HG02852 (cell line): Measurements from ENCODE around the gene STAC3.
"Not testable (repeated sequence)": the region's sequence is repeated elsewhere in the genome, so short reads cannot be mapped to it uniquely, and the experiment has no call there.

Experiments used
- ATAC-seq: cut with Tn5 transposase; IDR thresholded peaks from one replicate; pipeline ENCODE4 v1.9.1; 2021; ENCODE audit warnings: mild to moderate bottlenecking, moderate library complexity; ENCODE audit not compliant: unreplicated experiment

STAC3 gene

DNA sequence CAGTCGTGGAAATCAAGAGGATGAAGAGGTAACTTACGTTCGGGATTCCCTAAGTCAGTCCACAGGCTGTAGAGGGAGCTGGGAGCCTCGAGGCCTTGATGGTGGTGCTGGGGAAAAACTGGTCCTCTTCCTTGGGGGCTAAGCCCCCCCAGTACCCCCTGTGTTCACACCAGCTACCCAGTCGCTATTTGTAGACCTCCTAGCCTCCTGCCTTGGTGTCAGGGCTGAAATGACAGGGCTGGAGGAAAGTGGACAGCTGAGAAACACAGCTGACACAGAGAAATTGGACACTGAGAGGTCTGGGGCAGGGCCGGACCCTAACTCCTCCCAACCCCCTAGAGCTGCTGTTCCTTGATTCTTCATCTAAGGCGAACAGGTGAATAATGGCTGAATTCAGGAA lies at the start of gene STAC3:
Gene STAC3, minus strand, starts transcription at position 232 of the 400 bp plus-strand sequence. CDS start 1,551 bp downstream, outside the sequence.
- no peak for ATAC-seq

DNA sequence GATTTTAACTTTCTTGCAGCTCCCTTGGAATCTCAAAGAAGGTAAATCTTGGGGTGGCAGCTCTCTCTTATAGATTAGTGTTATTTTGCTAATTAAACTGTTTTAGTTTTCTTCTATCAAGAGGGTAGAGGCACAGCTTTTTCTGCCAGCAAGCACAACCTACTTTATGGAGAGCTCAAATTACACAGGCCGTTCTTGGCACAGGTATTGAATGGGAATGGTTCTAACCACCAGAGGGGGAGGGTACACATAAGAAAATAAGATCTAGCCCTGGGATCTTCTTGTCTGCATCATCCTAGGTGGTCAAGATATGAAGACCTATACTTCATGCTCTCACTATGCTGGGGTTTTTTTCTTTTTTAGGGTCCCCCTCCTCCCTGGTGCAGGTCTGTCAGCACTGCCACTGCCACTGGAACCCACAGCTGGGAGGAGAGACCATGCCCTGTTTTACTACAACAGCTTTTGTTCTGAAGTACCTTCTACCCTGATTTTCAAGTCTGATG lies 48.6 kb upstream of the STAC3 start:
- ATAC-seq: no peak

DNA sequence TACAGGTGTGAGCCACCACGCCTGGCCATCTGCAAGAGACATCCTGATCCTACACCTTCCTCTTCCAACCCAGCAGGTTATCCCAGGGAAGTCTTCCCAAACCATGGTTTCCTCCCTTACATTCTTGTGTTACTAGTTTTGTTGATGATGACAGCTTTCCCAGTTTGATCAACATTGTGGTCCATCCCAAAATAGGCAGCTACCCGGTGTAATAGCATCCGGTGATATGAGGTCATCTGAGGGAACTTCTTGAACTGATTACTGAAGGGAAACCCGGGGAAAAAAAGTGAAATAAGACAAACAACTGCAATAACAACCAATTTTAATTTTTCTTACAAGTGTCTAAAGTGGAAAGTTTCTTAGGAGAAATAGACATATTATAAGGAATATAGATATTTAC lies 45.3 kb upstream of the STAC3 start:
- ATAC-seq: no peak

DNA sequence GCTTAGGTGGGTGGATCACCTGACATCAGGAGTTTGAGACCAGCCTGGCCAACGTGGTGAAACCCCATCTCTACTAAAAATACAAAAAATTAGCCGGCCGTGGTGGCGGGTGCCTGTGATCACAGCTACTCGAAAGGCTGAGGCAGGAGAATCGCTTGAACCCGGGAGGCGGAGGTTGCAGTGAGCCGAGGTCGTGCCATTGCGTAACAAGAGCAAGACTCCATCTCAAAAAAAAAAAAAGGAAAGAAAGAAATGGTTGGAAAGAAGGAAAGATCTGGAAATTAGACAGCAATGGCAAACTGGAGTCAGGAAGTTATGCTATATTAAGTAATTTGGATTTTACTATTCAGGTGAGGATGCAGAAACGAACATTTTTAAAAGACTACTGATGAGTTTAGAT lies 31.1 kb upstream of the STAC3 start:
- not testable (repeated sequence) for ATAC-seq

DNA sequence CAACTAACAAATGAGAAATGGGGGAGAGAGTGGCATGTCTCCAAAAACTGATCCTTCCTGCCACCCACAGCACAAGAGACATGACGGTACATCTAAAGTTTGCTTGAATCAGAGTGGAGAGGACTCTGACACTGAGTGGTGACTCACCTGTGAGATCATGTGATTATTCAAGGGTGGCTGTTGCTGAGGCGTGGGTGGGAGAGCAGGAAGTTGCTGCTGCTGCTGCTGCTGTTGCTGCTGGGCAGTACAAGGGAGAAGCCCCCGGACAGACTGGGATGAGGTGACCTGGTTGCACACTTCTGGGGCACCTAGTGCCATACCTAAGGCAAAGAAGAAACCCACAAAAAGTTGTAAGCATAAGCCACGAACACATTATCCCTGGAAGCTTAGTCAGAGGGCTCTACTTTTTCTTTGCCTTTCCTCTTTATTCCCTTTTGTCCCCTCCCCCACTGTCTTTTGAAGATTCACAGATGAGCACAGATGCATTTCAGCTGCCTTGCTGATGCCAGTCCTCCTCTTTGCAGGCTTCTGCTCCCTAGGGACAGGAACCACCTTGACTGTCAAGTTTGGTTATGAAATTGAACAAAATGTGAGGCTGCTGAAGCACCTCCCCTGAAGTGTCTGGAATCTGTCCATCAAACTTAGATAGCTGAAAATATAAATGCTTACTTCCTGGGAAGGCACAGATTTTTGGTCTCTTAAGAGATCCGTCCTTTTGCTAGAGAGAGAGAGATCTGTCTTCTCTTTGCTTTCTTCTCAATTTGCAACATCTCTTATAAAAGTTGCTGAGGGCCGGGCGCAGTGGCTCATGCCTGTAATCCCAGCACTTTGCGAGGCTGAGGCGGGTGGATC lies 29.4 kb upstream of the STAC3 start:
- peak; percentile 97 for ATAC-seq

DNA sequence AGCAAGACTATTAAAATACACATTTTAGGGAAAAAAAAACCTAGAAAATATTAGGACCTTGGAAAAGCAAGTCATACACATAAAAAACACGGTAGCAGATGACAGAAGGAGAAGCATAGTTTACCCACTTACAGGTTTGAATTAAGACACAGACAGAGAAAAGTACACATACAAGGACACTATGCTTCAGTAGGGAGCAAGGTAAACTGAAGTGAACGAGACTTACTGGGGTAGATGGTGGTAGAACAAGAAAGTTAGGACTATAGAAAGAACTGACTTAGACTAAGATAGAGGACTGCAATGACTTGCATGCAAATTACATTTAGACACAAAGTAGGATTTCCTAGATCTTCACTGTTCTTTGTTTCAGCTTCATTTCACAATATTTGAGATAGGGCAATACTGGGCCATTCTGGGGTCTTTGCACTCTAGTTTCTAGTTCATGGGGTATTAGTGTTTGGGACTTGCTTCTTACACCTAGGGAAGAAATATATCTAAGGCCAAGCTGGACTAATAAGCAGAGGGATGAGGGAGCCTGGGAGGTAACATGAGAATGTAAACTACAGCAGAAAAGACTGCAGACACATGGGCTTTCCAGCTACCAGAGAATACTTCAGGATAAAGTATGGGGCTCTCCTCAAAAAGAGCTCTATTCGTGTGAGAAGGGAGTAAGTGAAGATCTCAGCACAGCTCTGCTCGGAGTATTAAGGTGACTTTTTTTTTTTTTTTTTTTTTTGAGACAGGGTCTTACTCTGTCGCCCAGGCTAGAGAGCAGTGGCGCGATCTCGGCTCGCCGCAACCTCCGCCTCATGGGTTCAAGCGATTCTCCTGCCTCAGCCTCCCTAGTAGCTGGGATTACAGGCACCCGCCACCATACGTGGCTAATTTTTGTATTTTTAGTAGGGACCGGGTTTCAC lies 27.7 kb upstream of the STAC3 start:
- ATAC-seq: no peak

DNA sequence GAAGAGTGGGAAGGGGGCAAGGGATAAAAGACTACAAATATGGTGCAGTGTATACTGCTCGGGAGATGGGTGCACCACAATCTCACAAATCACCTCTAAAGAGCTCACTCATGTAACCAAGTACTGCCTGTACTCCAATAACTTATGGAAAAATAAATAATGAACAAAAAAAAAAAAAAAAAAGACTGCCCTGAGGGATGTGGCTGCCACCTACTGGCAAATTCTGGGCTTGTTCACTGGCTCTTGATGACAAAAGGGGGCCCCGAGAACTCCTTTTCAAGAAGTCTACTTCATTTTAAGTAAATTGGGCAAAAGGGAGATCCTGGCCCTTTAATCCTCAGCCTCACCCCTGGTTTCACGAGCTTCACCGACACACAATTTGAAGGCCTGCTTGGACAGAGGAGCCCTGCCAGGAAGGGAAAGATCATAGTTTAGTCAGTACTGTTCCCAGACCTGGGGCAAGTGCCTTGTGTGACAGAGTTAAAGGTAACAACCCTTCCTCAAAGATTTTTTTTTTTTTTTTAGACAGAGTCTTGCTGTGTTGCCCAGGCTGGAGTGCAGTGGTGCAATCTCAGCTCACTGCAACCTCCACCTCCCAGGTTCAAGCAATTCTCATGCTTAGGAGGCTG lies 26.1 kb upstream of the STAC3 start:
- ATAC-seq: no peak

DNA sequence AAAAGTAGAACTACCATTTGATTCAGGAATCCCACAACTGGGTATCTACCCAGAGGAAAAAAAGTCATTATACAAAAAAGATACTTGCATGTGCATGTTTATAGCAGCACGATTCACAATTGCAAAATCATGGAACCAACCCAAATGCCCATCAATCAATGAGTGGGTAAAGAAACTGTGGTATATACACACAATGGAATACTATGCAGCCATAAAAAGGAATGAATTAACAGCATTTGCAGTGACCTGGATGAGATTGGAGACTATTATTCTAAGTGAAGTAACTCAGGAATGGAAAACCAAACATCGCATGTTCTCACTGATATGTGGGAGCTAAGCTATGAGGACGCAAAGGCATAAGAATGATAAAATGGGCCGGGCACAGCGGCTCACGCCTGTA lies 25.2 kb upstream of the STAC3 start:
- ATAC-seq: not testable (repeated sequence)

DNA sequence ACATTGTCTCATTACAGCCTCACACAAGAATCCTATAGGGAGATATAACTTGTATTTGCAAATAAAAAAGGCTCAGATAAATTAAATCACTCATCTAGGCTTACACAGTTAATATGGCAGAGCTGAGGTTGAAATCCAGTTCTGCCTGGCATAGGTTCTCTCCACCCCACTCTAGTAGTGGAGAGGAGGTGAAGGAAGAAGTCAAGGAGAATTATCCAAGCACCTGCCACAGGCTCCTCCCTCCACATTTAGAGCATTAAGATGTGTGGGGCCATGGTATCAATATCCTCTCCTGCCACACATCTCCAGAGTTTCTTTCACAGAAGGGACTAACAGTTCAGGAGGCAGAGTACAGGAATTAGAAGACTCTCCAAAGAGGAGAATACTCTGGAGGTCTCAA lies 22.5 kb upstream of the STAC3 start:
- ATAC-seq: no peak

DNA sequence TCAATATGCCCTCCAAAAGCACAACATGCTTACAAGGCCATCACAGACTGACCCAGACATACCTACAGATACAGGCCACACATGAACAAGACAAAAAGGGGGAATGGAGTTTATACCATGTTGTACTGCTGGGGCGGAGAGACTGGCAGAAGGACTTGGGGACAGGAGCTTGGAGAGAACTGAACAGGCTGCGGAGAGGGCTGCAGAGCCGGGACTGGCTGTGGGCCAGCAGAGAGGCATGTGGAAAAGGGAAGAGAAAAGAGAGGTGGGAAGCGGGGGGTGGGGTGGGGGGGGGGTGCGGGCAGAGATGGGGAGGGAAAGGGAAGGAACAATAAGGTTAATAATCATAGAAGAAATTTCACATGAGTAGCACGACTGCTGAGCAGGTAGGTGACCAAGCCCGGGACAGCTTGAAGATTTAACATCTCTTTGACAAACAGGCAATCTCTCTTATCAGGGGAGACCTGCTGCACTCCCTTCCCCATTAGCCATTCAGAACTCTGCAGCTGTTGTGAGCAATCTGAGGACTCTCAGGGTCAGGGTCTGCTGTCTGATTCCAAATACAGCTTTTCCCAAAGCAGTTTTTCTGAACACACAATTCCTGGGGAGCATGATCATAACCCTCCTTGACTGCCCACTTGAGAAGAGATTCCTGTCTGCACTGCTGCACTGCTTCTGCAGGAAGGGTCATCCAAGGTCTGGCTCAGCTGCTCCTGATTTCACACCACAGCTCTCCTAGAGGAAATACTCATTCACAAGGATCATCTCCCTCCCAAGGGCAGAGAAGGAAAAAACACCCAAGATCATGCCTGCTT lies 21.6 kb upstream of the STAC3 start:
- ATAC-seq: no peak

DNA sequence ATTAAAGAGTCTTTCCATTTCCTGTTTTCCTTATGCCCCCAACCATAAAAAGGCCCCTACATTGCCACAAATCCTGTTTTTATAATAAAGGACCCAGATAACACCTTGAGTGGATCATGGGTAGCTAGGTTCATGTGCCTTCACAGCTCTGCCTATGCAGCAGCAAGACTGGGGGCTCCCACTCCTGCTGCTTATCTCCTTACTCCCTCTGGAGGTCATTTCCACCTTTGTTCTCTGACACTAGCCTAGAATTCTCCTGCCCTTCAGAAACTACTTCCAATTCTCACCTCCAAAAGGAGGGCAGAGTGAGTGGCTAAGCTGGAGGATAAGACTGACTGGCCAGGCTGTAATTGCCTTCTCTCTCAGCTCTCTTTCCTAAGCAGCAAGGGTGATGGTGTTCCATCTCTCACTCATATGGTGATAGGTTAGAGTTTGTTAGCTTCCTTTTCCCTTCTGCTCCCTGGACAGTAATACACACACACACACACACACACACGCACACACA lies 20.0 kb upstream of the STAC3 start:
- no peak for ATAC-seq

DNA sequence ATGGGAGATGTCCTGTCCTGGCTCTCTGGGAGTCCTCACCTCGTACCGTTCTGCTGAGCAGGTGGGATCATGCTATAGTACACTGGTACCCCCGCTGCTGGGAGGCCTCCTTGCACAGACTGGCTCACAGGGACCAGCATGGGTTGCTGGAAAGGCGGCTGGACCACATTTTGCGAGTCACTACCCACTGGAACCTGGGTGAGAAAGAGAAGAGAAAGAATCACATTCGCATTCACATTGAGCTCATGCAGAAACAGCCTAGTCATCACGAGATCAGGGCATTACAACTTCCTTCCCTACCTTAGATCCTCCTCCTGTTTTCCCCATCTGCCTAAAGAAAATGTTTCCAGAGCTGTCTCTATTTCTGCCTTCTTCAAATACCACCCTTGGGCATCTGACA lies 17.3 kb upstream of the STAC3 start:
- ATAC-seq: no peak

DNA sequence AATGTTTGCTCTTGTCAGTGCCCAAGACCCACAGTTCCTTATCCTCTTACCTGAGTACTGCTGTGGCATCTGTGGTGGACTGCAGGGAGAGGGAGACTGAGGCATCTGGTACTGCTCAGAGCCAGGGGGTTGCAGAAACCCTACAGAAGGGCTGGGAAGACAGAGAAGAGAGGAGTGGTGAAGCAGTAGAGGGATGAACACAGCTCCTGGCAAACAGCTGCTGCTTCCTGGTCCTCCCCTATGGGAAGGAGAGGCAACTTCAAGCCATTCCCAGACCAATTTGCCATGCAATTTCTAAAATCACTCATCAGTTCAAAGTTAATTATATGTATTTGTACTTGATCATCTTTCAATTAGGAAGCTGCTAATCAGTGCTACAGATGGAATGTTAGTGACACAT lies 15.7 kb upstream of the STAC3 start:
- ATAC-seq: no peak

DNA sequence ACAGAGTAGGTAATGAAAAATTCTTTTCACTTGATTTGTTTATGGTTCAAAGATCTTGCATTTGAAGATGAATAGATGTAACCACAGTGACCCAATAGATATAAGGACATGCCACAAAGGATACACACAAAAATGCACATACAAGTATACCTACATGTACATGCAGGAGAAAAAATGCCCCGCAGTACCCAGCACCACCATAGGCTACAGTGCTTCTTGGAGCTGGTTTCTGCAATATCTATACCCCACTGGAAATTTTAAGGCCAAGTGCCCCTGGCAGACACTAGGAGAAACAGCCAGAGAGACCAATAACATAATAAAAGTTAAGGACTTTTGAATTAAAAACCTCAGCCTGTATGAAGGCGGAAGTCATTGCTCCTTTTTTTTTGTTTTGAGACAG lies 12.1 kb upstream of the STAC3 start:
- ATAC-seq: no peak

DNA sequence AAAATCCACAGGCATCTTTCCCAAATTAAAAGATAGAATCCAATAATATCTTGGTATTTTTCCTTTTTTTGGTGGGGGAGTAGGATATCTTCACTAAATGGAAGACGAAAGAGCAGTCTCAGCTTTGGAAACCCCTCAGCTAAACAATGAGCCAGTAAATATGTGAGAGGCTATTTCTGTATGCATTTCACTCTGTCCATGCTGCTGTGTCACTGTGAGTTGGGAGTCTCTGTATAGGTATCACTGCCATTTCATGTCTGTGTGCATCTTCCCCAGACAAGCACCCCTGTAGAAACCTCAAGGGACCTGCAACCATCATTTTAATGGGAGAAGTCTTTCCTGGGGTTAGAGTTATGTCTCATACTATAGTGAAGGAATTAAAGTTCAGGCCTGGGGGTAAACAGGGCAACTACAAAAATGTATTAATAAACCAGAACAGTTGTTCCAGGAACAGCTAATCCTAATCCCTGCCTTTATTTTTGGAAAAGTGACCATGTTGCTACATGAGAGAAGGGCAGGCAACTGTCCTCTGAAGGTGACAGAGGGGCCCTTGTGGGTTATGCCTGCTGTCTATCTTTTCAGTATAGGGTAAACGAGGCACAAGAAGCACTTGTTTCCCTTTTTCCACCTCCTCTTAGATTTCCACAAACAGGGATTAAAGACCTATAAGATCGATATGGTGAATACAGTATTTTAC lies 11.3 kb upstream of the STAC3 start:
- ATAC-seq: no peak

DNA sequence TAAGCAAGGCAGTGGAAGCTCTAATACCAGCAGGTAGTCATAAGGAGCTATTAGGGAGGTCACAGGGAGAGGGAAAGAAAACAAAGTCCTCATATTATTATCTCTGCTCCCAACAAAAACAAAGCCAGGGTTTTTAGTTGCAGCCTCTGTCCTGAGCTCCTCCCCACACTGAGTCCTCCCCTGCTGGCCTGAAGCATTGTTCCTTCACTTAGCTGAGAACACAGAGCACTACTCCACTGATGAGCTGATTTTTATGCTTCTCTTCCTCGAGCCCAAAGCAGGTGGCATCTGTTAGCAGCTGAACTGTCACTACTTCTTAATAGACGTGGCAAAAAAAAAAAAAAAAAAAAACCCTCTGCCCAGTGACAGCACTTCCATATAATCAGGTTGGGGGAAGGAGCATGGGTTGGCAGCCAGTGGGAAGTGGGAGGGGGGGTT lies 10.5 kb upstream of the STAC3 start:
- ATAC-seq: no peak

DNA sequence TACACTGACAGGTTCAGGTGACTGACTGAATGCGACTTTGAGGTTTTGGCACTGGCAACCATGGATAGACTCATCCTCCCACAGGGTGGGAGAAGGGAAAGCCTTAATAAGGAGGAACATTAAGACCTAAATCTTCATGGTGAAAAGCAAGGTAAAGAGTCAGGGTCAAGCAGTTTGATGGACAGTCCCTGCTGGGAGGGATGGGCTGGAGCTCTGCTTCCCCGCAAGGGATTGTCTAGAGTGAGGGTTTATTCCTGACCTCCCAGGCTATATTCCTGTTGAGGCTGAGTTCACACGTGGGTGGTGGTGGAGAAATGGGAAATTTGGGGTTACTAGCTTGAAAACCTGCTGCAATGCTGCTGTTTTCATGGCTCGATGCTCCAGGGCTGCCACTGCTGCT lies 9.4 kb upstream of the STAC3 start:
- ATAC-seq: no peak

DNA sequence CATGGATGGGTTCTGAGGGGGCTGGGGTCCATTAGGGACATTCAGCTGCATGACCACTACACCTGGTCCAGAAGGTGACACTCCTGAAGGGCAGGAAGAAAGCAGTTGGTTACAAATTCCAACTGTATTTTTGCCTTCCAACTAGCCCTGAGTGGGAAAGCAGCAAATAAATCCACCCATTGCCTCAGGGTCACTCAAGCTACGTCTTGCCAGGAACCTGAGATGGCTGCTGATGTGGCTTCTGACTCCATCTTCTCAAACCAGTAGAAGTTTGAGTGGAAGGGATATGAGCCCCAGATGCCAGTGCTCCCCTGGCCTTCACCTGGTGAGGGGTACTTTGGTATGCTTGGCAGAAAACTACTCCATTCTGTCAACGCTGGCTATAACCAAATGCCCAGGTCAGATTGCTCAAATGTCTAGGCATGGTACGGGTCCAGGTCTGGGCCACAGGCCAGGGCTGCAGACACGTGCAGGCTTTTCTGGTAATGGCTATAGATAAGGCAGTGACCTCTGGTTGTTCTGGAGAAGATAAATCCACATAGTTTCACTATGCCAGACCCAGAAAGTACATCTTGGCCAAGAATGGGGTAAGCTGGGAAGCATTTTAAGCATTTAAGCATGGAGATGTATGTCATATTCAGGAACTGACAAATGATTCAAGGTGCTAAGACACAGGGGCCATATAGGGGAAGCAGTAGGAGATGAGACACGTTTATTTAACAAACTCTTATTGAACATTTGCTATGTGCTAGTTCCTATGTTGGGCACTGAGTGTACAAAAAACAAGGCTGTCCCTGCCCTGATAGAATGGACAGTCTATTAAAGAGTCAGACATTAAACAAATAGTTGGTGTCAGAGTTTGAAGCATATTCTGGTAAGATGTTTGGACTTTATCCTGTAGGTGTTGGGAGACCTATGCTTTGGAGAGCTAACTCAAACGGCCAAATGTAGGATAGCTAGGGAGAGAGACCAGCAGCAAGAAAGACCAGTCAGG lies 8.3 kb upstream of the STAC3 start:
- ATAC-seq: no peak
